Heart left ventricle (tissue), 13 donors: ENCODE measurements around the gene EVPL.

ENCODE experiments used
- CTCF ChIP-seq, 12 donors: fragments of 200-600 bp; sonication (generic) in 4 of 12; IDR thresholded peaks; one replicate each; pipeline versions ENCODE4 v1.5.0 to v1.8.0; 2018 to 2022; ENCODE audit warnings: antibody characterized with exemption in 12 of 12, mild to moderate bottlenecking in 5 of 12
- POLR2A ChIP-seq, 2 donors: fragments of 450-650 bp; IDR thresholded peaks; one replicate each; pipeline ENCODE4 v1.6.1; 2017; ENCODE audit warnings: antibody characterized with exemption in 2 of 2, mild to moderate bottlenecking in 2 of 2, moderate library complexity in 2 of 2
- donor health status: ischemic (EF 13 %, LVEDD 7.1; RV severe dilation, severe dysfunction).
- donor health status: DM: no; HTN: yes; CAD: no.
- donor health status: DM: no; HTN: no; CAD: no.
- donor health status: ischemic (EF 25% LVEDD 6.9; RV normal size, moderate dysfunction).
- donor health status: ischemic (EF 25% LVEDD 5.7; RV mildly dilated, moderate dysfunction).
- donor health status: ischemic (EF 35%, LVEDD 5.7; RV mildly dilated, moderate dysfunction).
- donor health status: nonischemic (EF 11% LVEDD 7.7; RV severe dilation, severe dysfunction).
- donor health status: DM: yes; HTN: yes; CAD: no.
- donor health status: PGD.
- donor health status: ischemic (EF 29% LVEDD 5.4; RV normal size, mild dysfunction).
- donor health status: nonischemic (EF 23%, LVEDD 6.1; RV moderate dilation, normal function).

GRCh38 chr17:75970626-75971025 lies 56.5 kb downstream of the EVPL start:
- TF ChIP-seq POLR2A (IDR thresholded peaks at IDR 0.05) (no peak), CTCF (IDR thresholded peaks at IDR 0.05) (no peak)
